ENCODE data around the gene NLRP2B. TPM values are rescaled to one million over a fixed set of nuclear protein-coding genes. Genes with fewer than 3 reads are reported as not detected.

The NLRP2B gene
- total and polyA plus RNA-seq, 8 donors: 0.02 TPM; not detected in 7

DNA sequence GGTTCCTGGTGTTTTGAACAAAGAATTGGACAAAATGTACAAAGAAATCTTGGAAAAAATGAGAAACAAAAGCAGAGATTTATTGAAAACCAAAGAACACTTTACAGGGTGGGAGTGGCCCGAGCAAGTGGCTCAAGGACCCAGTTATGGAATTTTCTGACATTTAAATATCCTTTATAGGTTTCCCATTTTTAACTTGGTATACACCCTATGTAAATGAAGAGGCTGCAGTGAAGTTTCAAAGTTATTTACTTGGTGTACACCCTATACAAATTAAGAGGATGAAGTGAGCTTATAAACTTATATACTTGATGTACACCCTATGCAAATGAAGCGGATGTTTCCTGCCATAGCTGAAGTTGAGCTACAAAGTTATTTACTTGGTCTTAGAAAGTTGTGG, 4.7 kb downstream of the NLRP2B start:
- H3K27ac ChIP-seq: no peak overlapping the region
- H3K36me3 ChIP-seq: no peaks in the 10 kb centered on the region
- no peaks in the 10 kb centered on the region for H3K27me3 ChIP-seq
- FAIRE-seq (no peak), ATAC-seq (no peak), DNase-seq (no peak)
- TF ChIP-seq, protein P1, sequence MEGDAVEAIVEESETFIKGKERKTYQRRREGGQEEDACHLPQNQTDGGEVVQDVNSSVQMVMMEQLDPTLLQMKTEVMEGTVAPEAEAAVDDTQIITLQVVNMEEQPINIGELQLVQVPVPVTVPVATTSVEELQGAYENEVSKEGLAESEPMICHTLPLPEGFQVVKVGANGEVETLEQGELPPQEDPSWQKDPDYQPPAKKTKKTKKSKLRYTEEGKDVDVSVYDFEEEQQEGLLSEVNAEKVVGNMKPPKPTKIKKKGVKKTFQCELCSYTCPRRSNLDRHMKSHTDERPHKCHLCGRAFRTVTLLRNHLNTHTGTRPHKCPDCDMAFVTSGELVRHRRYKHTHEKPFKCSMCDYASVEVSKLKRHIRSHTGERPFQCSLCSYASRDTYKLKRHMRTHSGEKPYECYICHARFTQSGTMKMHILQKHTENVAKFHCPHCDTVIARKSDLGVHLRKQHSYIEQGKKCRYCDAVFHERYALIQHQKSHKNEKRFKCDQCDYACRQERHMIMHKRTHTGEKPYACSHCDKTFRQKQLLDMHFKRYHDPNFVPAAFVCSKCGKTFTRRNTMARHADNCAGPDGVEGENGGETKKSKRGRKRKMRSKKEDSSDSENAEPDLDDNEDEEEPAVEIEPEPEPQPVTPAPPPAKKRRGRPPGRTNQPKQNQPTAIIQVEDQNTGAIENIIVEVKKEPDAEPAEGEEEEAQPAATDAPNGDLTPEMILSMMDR (IDR thresholded peaks at IDR 0.05): no peak
- H3K9me3 ChIP-seq: no peaks in the 10 kb centered on the region
- WGBS, 2 donors: 56 to 57% methylated on average over 2 of the region's 2 CpGs
- H3K4me1 ChIP-seq: no peaks in the 10 kb centered on the region
- intact Hi-C loops (cut with DNase I): no loop called here
- no peak overlapping the region for H3K4me3 ChIP-seq

GRCh38 chrX:57674861-57675260, 5.2 kb downstream of the NLRP2B start:
- Histone ChIP-seq H3K4me1 (no peaks in the 10 kb centered on the region), H3K36me3 (no peaks in the 10 kb centered on the region), H3K27ac (no peak overlapping the region), H3K4me3 (no peak overlapping the region), H3K27me3 (no peaks in the 10 kb centered on the region), H3K9me3 (no peaks in the 10 kb centered on the region)
- DNase-seq (no peak), FAIRE-seq (no peak), ATAC-seq (no peak)
- WGBS, 2 donors: 52 to 56% methylated on average over 5 of the region's 5 CpGs
- TF ChIP-seq, protein P1 (IDR thresholded peaks at IDR 0.05): no peak
- intact Hi-C loops (cut with DNase I): no loop called here

DNA sequence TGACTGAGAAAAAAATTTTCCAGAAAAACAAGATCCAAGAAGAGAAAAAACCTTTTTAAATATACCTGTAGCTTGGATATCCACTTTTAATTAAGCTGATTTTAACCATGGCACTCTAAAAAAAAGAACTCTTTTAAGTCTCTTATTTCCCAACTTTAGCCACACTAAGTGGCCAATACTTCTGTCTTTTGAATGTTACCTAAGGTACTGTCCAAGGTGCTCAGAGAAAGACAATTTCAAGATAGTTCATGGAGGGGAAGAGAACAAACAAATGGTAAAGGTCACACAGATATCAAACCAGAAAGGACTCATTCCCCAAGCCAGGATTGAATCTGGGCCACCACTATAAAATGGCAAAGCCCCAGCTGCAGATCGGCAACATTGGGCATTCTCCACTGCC, 10.1 kb downstream of the NLRP2B start:
- Histone ChIP-seq H3K36me3 (no peaks in the 10 kb centered on the region), H3K27me3 (no peaks in the 10 kb centered on the region), H3K4me3 (no peak overlapping the region), H3K27ac (no peak overlapping the region), H3K9me3 (no peaks in the 10 kb centered on the region), H3K4me1 (no peaks in the 10 kb centered on the region)
- intact Hi-C loops (cut with DNase I): no loop called here
- FAIRE-seq: no peak
- no peak for DNase-seq
- no peak for ATAC-seq
- 70 to 87% methylated on average over 1 of the region's 1 CpG for WGBS, 2 donors
- TF ChIP-seq, protein P1 (IDR thresholded peaks at IDR 0.05): no peak

GRCh38 chrX:57667010-57667409, 13.1 kb downstream of the NLRP2B start:
- TF ChIP-seq, protein P1 (IDR thresholded peaks at IDR 0.05): no peak
- intact Hi-C loops (cut with DNase I): no loop called here
- no peak for ATAC-seq
- Histone ChIP-seq H3K9me3 (no peaks in the 10 kb centered on the region), H3K27ac (no peak overlapping the region), H3K4me1 (no peaks in the 10 kb centered on the region), H3K4me3 (no peak overlapping the region), H3K36me3 (no peaks in the 10 kb centered on the region), H3K27me3 (no peaks in the 10 kb centered on the region)
- no peak for FAIRE-seq
- WGBS, 2 donors: 25 to 27% methylated on average over 1 of the region's 1 CpG
- DNase-seq: no peak

- Histone ChIP-seq H3K4me1 (no peaks in the 10 kb centered on the region), H3K27ac (no peak overlapping the region), H3K27me3 (no peaks in the 10 kb centered on the region), H3K4me3 (no peak overlapping the region), H3K36me3 (no peaks in the 10 kb centered on the region), H3K9me3 (no peaks in the 10 kb centered on the region)
- TF ChIP-seq, protein P1 (IDR thresholded peaks at IDR 0.05): no peak
- no peak for DNase-seq
- ATAC-seq: no peak
- WGBS, 2 donors: 63 to 64% methylated on average over 2 of the region's 2 CpGs
- intact Hi-C loops (cut with DNase I): no loop called here
- FAIRE-seq: no peak
These were observed 25.0 kb downstream of the NLRP2B start for GRCh38 chrX:57655065-57655464.
